NCI-H2196 treated with DMSO at 0.1 percent for 48 hours (cell line): ENCODE measurements around the gene BHMT.
"Not testable (repeated sequence)": the region's sequence is repeated elsewhere in the genome, so short reads cannot be mapped to it uniquely, and the experiment has no call there.

ENCODE experiments used
- DNase-seq: peaks from one replicate; lab custom pipeline; 2025; ENCODE audit not compliant: unreplicated experiment; lab: John Stamatoyannopoulos, UW

The BHMT gene

GRCh38 chr5:79168031-79168430, 56.4 kb downstream of the BHMT start:
- no peak for DNase-seq

GRCh38 chr5:79170661-79171060, 59.1 kb downstream of the BHMT start:
- no peak for DNase-seq

GRCh38 chr5:79171635-79172245, 60.1 kb downstream of the BHMT start:
- DNase-seq, result no peak

GRCh38 chr5:79172269-79172668, 60.7 kb downstream of the BHMT start:
- DNase-seq, result no peak

GRCh38 chr5:79173626-79174025, 62.0 kb downstream of the BHMT start:
- DNase-seq, result no peak

GRCh38 chr5:79180449-79180848, 68.8 kb downstream of the BHMT start:
- DNase-seq, result not testable (repeated sequence)

GRCh38 chr5:79181419-79182022, 69.9 kb downstream of the BHMT start:
- DNase-seq, result no peak
